B cell (primary cell): ENCODE data around the gene MARS1. TPM values are rescaled to one million over a fixed set of nuclear protein-coding genes. Genes with fewer than 3 reads are reported as not detected.

Experiments
- ATAC-seq: fragments of 200-7000 bp; cut with Tn5 transposase; one replicate; pipeline ENCODE4 v1.10.0; 2021; ENCODE audit warnings: low read depth, mild to moderate bottlenecking, moderate number of reproducible peaks, moderate library complexity
- CTCF ChIA-PET: fragments of 350-600 bp; sonication (Branson Sonifier 250); formaldehyde crosslinking; loops from one replicate; lab custom pipeline; 2021; ENCODE audit warnings: antibody characterized with exemption, inconsistent platforms; lab: Charles Lee
- POLR2A ChIA-PET: fragments of 350-600 bp; sonication (Branson Sonifier 250); formaldehyde crosslinking; loops from one replicate; lab custom pipeline; 2021; ENCODE audit warnings: antibody characterized with exemption; lab: Charles Lee
- DNase-seq: peaks from one replicate; pipeline ENCODE4 v3.0.0; 2013
- H2AFZ ChIP-seq: 2 replicates; pipeline ENCODE4 v1.6.1; 2012; ENCODE audit warnings: mild to moderate bottlenecking, low read depth, low read length; ENCODE audit not compliant: insufficient read depth, poor library complexity, severe bottlenecking
- H3K27ac ChIP-seq, 2 donors: 1 replicate in 1 of 2; 2 replicates in 1 of 2; pipeline ENCODE4 v1.5.1; 2012 to 2013; ENCODE audit warnings: low read length in 2 of 2, mild to moderate bottlenecking in 2 of 2, moderate library complexity in 1 of 2
- H3K27me3 ChIP-seq, 4 experiments: fragments of 200-600 bp in 1 of 4; sonication (generic) in 1 of 4; replicated peaks in 1 of 4; 1 replicate in 2 of 4; 2 replicates in 2 of 4; pipeline versions ENCODE4 v1.6.1 to v1.7.0; 2013 to 2016; ENCODE audit warnings: low read length in 3 of 4, mild to moderate bottlenecking in 2 of 4, mixed read lengths in 1 of 4, moderate library complexity in 1 of 4; ENCODE audit not compliant: insufficient read depth in 4 of 4, control insufficient read depth in 3 of 4; ENCODE audit errors: control extremely low read depth in 1 of 4
- H3K36me3 ChIP-seq, 2 experiments: replicated peaks in 1 of 2; 1 replicate in 1 of 2; 2 replicates in 1 of 2; pipeline versions ENCODE4 v1.6.1 to v1.7.1; 2013; ENCODE audit warnings: low read length in 1 of 2; ENCODE audit not compliant: insufficient read depth in 2 of 2, control insufficient read depth in 1 of 2; ENCODE audit errors: control extremely low read depth in 1 of 2, extremely low read depth in 1 of 2
- H3K4me1 ChIP-seq, 2 donors: fragments of 200-600 bp in 1 of 2; sonication (generic) in 1 of 2; 1 replicate in 1 of 2; 2 replicates in 1 of 2; pipeline versions ENCODE4 v1.5.1 to v1.6.1; 2013 to 2017; ENCODE audit warnings: low read length in 2 of 2; ENCODE audit not compliant: control insufficient read depth in 2 of 2, insufficient read depth in 2 of 2
- H3K4me2 ChIP-seq: replicated peaks from 2 replicates; pipeline ENCODE3; 2012; ENCODE audit warnings: mild to moderate bottlenecking, low read depth, low read length; ENCODE audit not compliant: poor library complexity, severe bottlenecking
- H3K4me3 ChIP-seq, 5 experiments: fragments of 200-600 bp in 1 of 5; sonication (generic) in 1 of 5; 1 replicate in 3 of 5; 2 replicates in 2 of 5; pipeline versions ENCODE4 v1.5.1 to v1.7.0; 2011 to 2016; ENCODE audit warnings: low read length in 4 of 5, mild to moderate bottlenecking in 4 of 5, low read depth in 2 of 5, control low read depth in 1 of 5, moderate library complexity in 1 of 5; ENCODE audit not compliant: insufficient read depth in 1 of 5; ENCODE audit errors: control extremely low read depth in 1 of 5, extremely low read depth in 1 of 5
- H3K79me2 ChIP-seq: fragments of 200-600 bp; sonication (generic); one replicate; pipeline ENCODE4 v1.6.0; 2016; ENCODE audit warnings: low read length; ENCODE audit not compliant: control insufficient read depth, insufficient read depth
- H3K9ac ChIP-seq: fragments of 200-600 bp; sonication (generic); 2 replicates; pipeline ENCODE4 v1.6.1; 2017; ENCODE audit warnings: mild to moderate bottlenecking, low read length, moderate library complexity
- H3K9me3 ChIP-seq, 3 donors: one replicate each; pipeline versions ENCODE4 v1.6.1 to v1.7.1; 2013; ENCODE audit warnings: low read length in 2 of 3; ENCODE audit not compliant: control insufficient read depth in 2 of 3, insufficient read depth in 1 of 3; ENCODE audit errors: control extremely low read depth in 1 of 3
- H4K20me1 ChIP-seq: 2 replicates; pipeline ENCODE4 v1.6.0; 2012; ENCODE audit warnings: mild to moderate bottlenecking, low read length; ENCODE audit not compliant: insufficient read depth, control insufficient read depth, poor library complexity, severe bottlenecking
- H3K27ac Mint-ChIP-seq: one replicate; pipeline ENCODE4 v1.8.0; 2021; ENCODE audit warnings: mixed read lengths
- H3K27me3 Mint-ChIP-seq: one replicate; pipeline ENCODE4 v1.8.0; 2021; ENCODE audit warnings: mixed read lengths
- H3K4me1 Mint-ChIP-seq: one replicate; pipeline ENCODE4 v1.8.0; 2021; ENCODE audit warnings: mixed read lengths
- H3K4me3 Mint-ChIP-seq: one replicate; pipeline ENCODE4 v1.8.0; 2021; ENCODE audit warnings: mixed read lengths
- H3K9me3 Mint-ChIP-seq: one replicate; pipeline ENCODE4 v1.8.0; 2022; ENCODE audit warnings: mixed read lengths; ENCODE audit not compliant: insufficient read depth
- CTCF ChIP-seq: fragments of 200-600 bp; IDR thresholded peaks from one replicate; pipeline ENCODE4 v1.8.0; 2022; ENCODE audit warnings: antibody characterized with exemption, mild to moderate bottlenecking
- EZH2 ChIP-seq: IDR thresholded peaks from 2 replicates; pipeline ENCODE4 v1.6.1; 2012; ENCODE audit warnings: borderline replicate concordance, low read depth, mild to moderate bottlenecking, moderate library complexity, low read length; ENCODE audit not compliant: insufficient read depth, poor library complexity, severe bottlenecking
- WGBS: methylation state at CpG from one replicate; pipeline ENCODE4 v1.1.5; 2013; ENCODE audit warnings: missing lambda C conversion rate; ENCODE audit not compliant: insufficient coverage; 5-methylcytosine and 5-hydroxymethylcytosine counted together
- intact Hi-C: fragments of 100-400 bp; cut with micrococcal nuclease; formaldehyde crosslinking; loops from one replicate; pipeline ENCODE4 v1.10.0; 2022
- polyA plus RNA-seq: library from polyadenylated mRNA; depleted of rRNA; stranded (reverse); fragments of >200 nt; gene quantifications from 2 replicates; pipeline ENCODE4 v1.2.3, GENCODE V29; 2012
- total RNA-seq, 2 donors: library from RNA; stranded (reverse); fragments of 120-200 nt in 1 of 2; gene quantifications; 1 replicate in 1 of 2; 2 replicates in 1 of 2; pipeline versions ENCODE4 v1.2.3 to v1.2.4, GENCODE V29; 2013 to 2022

The MARS1 gene
- total and polyA plus RNA-seq, 2 donors (not counting 1 experiment from before 2014, with no cell fraction given), result 158 to 193 TPM

GRCh38 chr12:57523706-57524614 is 36.1 kb downstream of the MARS1 start:
- no peaks in the 10 kb centered on the region for H3K27me3 ChIP-seq
- Mint-ChIP-seq H3K4me3 (peak overlapping the region; percentile 92), H3K9me3 (no peaks in the 10 kb centered on the region), H3K4me1 (peaks cover 50% of the 10 kb centered on the region), H3K27me3 (no peaks in the 10 kb centered on the region), H3K27ac (peak overlapping the region; percentile 95)
- no peaks in the 10 kb centered on the region for H3K9me3 ChIP-seq
- peaks cover 27% of the 10 kb centered on the region for H4K20me1 ChIP-seq
- 81% methylated on average over 11 of the region's 14 CpGs for WGBS
- peaks cover 22% of the 10 kb centered on the region for H3K79me2 ChIP-seq
- no peak for TF ChIP-seq CTCF
- TF ChIP-seq EZH2, result no peak
- ChIA-PET CTCF (interaction anchor here (0.7 to 1.6 kb wide), 9 partner anchors 13 to 233 kb away, joined by 3 to 5 read pairs (median 3); partner anchors contain the start of gene GLI1), POLR2A (interaction anchor here (0.6 to 2.4 kb wide), 9 partner anchors 8 to 1303 kb away, joined by 3 to 13 read pairs (median 3); partner anchors contain the start of genes DCTN2 and RNF41)
- H3K4me1 ChIP-seq, result peaks cover 35 to 43% of the 10 kb centered on the region in 2 donors
- DNase-seq (peak; percentile 49), ATAC-seq (no peak)
- peak overlapping the region; percentile 72 to 89 (median 81) for H3K4me3 ChIP-seq
- peak overlapping the region; percentile 87 for H3K9ac ChIP-seq
- no peak overlapping the region for H2AFZ ChIP-seq
- H3K27ac ChIP-seq, result peak overlapping the region; percentile 78 to 87
- intact Hi-C loops, result loop anchor here (2.0 to 10.0 kb wide), 8 partner anchors 45 to 1405 kb away; partner anchors contain the start of genes ARHGAP9, BAZ2A, CNPY2 and NAB2
- H3K4me2 ChIP-seq, result peak overlapping the region; percentile 96
- H3K36me3 ChIP-seq, result peaks cover 2 to 34% of the 10 kb centered on the region in 2 experiments
